SHP77 (cell line): ENCODE results near the gene PXMP4.

ENCODE experiments used
- DNase-seq, 2 experiments: peaks; one replicate each; lab custom pipeline; 2025; lab: John Stamatoyannopoulos, UW

PXMP4 gene

GRCh38 chr20:33684533-33685327 is 35.4 kb downstream of the PXMP4 start:
- peak in 1 of 2 experiments; percentile 29 for DNase-seq

GRCh38 chr20:33681728-33682353 is 38.3 kb downstream of the PXMP4 start:
- no peak for DNase-seq

- no peak for DNase-seq
These were observed 38.8 kb downstream of the PXMP4 start for GRCh38 chr20:33681288-33681687.

- DNase-seq = no peak
These were observed 39.4 kb downstream of the PXMP4 start for GRCh38 chr20:33680686-33681085.

- no peak for DNase-seq
These were observed 40.2 kb downstream of the PXMP4 start for GRCh38 chr20:33679758-33680485.

- no peak for DNase-seq
These were observed 42.0 kb downstream of the PXMP4 start for GRCh38 chr20:33677991-33678702.

- no peak for DNase-seq
These were observed 43.2 kb downstream of the PXMP4 start for GRCh38 chr20:33676652-33677645.

- DNase-seq = no peak
These were observed 44.0 kb downstream of the PXMP4 start for GRCh38 chr20:33676121-33676520.

- DNase-seq = no peak
These were observed 44.8 kb downstream of the PXMP4 start for GRCh38 chr20:33675136-33675959.

GRCh38 chr20:33674294-33675135 is 45.6 kb downstream of the PXMP4 start, which contains the start of gene NECAB3:
TSS of gene NECAB3 (minus strand) at chr20:33674428. CDS start at chr20:33674352, 76 bp downstream.
- DNase-seq = peak; percentile 70 to 77

GRCh38 chr20:33673410-33674293 is 46.5 kb downstream of the PXMP4 start:
- DNase-seq = no peak

- no peak for DNase-seq
These were observed 47.0 kb downstream of the PXMP4 start for GRCh38 chr20:33673114-33673409.

GRCh38 chr20:33672426-33673113 is 47.5 kb downstream of the PXMP4 start:
- peak; percentile 35 to 55 for DNase-seq

- no peak for DNase-seq
These were observed 48.4 kb downstream of the PXMP4 start for GRCh38 chr20:33671573-33672288.

GRCh38 chr20:33670715-33671499 is 49.2 kb downstream of the PXMP4 start:
- no peak for DNase-seq
